Activated naive CD4-positive, alpha-beta T cell treated with anti-CD3 and anti-CD28 coated beads, Interleukin-2, amount 50 U/mL, for 16 hours (primary cell): Measurements from ENCODE around the gene RTRAF.

Experiments used
- DNase-seq: peaks from one replicate; pipeline ENCODE4 v3.0.0-alpha.2; 2020

RTRAF gene

GRCh38 chr14:51996148-51996746 lies 6.9 kb downstream of the RTRAF start:
- DNase-seq: no peak

DNA sequence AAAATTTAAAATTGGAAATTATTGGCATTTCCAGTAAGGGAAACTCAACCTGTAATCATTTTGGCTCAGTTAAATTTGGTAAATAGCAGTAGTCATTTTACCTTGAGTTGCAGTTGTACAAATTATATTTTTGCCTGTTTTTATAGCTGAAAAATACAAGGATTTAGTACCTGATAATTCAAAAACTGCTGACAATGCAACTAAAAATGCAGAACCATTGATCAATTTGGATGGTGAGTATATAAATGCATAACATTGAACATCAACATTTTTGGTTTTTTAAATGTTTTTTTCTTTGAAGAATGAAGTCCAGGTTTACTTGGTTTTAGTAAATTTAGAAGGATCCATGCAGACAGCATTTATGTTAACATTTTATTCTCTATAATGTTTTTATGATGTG lies 9.0 kb downstream of the RTRAF start:
- DNase-seq: no peak

DNA sequence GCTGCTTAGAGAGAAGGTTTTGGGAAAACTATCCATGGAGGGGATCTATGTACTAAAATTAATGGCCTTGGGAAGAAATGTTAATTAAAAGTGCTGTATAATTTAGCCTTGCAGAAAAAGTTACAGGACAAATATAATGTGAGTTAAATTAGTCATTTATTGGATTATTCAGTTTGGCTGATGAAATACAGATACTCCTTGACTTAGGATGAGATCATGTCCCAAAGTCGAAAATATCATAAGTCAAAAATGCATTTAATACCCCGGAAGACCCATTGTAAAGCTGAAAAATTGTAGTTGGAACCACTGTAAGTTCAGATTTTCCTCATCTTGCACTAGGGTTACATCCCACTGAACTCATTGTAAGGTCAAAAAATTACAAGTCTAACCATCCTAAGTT lies 9.7 kb downstream of the RTRAF start:
- DNase-seq: no peak

GRCh38 chr14:52000019-52000582 lies 10.8 kb downstream of the RTRAF start:
- no peak for DNase-seq

- no peak for DNase-seq
Measured at GRCh38 chr14:52000696-52001095, 11.3 kb downstream of the RTRAF start.

DNA sequence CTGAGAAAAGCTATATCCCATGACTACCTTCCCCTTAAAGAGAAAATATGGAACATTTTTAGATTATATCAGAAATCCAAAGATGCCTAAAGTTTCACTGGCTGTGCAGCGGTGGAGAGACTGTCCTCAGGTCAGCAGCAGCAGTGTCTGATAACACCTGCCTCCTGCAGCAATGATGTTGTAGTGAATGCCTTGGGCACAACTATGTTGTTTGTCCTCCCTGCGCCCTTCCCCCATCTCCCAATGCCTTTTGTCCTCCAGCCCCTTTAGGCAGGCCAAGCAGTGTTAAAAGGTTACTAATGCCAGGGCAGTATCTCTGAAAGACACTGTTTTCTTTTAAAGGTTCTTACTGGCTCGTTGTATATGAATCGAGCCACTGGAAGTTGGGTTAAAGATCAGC lies 13.2 kb downstream of the RTRAF start:
- DNase-seq: no peak

DNA sequence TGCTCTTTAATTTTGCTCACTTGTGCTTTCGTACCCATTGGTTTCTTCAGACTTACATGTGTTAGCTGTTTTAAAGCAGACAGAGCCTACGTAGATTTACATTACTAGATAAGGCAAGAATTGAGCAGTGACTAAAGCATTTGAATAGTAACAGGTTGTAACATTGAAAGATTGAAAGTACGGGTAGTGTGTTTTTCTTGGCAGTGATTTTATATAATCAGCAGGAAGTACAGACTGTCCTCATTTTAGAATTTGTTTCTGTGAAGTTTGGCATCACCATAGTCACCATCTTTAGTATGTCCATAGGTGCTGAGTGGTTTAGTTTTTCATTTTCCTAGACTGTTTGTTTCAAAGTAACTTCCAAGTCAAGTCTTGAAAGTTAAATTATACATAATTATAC lies 14.0 kb downstream of the RTRAF start:
- no peak for DNase-seq

- DNase-seq: no peak
Measured at GRCh38 chr14:52005625-52006024, 16.3 kb downstream of the RTRAF start.

GRCh38 chr14:52006361-52006760 lies 17.0 kb downstream of the RTRAF start:
- no peak for DNase-seq

DNA sequence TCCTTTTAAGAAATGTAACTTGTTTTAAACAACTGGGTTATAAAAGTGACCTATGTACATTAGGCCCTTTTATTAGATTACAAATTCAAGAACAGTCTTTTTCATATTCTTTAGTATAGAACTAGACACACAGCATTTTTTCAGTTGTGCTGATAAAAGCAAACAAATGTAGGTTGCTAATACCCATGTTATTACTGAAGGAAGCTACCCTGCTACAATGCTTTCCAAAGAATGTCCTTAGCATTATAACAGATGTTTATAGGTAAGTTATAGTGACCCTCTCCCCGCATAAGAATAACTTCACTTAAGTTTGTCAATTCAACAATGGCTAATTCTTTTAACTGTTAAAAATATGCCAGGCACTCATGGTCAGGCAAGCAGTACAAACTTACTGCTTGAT lies 17.9 kb downstream of the RTRAF start:
- no peak for DNase-seq

DNA sequence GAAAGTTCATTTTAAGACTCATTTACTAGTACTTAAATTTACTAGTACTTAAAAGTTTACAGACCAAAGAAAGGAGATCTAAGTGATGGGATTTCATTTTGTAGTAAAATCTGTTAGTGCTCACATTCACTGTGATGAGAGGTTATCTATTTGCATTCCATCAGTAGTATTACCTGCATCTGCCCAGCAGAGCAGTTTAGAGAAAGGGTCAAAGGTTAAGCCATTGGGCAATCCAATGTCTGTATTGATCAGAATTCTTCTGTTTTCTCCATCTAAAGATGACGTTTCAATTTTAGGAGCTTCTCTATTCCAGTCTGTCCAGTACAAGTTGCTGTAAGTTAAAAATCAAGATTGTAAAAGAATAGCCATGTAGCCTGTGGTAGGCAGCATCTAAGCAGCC lies 18.3 kb downstream of the RTRAF start:
- no peak for DNase-seq

DNA sequence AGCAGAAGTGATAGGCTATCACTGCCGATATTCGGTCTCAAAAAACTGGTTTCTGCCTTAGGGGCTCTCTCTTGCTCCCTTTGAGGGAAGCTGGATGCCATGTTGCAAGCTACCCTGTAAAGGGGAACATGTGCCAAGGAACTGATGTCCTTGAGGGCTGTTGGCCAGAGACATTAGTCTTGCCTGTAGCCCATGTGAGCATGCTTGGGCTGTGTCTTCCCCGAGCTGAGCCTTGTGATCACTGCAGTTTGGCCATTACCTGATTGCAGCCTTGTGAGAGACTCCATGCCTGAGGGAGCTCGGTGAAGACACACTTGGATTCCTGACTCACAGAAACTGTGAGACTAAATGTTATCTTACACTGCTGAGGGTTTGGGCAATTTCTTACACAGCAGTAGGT lies 18.8 kb downstream of the RTRAF start:
- DNase-seq: no peak

GRCh38 chr14:52010173-52010693 lies 20.9 kb downstream of the RTRAF start:
- DNase-seq: no peak

DNA sequence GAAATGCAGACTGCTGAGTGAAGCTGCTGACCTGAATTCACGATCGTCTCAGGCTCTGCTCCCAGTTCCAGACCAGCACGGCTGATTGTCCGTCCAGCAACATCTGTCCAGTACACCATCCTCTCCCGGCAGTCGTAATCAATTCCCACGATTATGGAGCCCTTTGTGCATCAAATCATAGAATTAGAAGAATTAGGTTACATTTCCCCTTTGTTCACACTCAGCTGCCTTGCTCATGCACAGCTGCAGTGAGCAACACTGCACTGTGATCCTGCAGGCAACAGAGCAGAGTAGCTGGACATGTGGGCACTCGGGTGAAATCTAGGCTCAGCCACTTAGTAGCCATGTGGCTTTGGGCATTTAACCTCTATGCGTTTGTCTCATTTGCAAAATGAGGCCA lies 22.2 kb downstream of the RTRAF start:
- DNase-seq: no peak

DNA sequence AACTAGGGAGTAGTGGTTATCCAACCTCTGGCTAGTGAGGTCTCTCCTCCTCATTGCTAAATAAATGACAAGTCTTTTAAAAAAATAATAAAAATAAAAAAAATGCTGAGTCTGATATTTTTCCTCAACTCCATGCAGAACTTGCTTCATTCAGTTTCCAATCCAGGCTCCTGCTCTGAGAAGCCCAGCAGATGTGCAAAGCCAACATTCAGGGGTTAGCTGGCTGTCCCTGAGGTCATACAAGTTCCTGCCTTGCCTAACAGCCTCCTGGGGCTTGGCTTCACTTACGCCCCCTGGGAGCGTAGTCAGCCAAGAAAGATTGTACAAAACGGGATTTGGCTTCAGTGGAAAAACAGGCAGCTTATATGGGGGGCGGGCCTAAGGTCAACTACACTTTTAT lies 23.3 kb downstream of the RTRAF start:
- no peak for DNase-seq

DNA sequence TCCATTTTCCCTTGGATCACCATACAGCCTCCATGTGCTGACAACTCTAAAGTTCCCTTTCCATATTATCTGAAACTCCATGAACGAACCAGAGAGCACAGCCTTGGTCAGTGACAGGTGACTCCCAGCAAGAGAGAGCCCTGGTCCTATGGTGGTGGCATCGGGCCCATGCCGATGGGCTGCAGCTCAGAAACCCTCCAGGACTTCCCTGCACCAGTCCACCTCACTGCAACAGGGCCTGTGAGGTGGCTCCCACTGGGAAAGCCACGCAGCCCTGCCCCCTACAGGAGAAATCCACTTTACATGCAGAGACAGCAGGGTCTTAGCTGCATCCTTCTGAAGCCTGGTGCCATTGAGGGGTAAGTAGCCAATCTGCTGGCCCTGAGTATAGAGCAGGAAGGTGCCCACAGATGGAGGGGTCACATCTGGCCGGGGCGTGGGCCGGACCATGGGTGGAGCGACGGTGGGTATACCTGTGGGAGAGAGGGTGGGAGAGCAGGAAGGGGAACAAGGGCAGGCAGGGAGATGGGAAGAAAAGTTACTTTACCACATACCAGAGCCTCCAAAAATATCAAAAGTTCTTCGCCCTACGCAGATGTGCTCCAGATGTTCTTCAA lies 24.7 kb downstream of the RTRAF start:
- no peak for DNase-seq

DNA sequence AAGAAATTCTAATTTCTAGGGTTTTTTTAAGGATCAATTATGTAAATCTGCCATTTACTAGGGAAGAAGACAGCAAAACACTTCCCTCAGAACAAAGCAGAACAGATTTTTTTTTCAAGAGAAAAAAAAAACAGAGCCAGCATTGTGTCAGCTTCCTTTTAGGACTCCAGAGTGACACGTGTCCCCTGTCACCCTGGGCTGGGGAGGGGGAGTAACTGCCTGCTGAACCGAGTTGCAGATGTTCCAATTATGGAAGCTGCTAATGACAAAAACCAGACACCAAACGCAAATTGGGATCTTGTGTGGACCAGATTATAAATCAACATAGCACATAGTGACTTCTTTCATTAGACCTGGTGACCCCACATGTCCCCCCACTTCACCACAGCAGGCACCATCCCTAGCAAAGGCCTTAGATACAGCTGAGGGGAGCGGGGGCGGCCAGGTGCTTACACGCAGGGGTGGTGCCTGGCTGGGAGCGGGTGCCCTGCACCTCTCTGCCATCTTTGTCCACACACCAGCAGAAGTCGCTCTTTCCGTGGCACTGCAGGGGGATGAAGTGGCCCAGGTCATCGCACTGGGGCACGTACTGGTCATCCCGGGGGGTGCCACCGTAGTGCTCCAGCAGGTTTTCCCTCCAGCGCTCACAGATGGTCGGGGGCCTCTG lies 25.4 kb downstream of the RTRAF start:
- DNase-seq: no peak

DNA sequence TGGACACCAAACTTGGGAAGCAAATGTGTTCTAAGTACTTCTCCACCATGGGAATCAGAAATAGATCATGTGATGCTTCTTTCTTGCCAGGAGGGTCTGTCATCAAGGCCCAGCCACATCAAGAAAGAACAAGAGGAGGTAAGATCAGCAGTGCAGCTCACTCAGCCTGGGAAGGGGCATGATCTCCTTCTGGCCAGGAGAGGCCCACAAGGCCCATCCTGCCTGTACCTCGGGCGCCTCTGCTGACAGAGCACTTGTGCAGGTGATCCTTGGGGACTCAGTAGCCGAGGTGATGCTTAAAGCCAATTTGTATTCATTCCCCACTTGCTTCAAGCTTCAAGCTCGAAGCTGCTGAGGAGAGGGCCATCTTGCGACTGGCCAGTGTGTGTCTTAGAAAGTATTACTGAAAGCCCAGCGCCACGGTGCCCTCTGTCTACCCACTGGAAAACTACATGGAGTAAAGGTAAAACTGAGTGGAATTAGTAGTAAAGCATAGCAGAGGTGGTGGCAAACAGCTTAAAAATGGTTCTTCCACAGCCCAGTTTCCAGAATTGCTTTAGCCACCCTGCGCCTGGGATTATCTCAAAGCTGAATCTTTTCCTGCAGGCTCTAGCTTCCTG lies 26.2 kb downstream of the RTRAF start:
- no peak for DNase-seq

GRCh38 chr14:52018252-52018651 lies 28.9 kb downstream of the RTRAF start:
- no peak for DNase-seq

DNA sequence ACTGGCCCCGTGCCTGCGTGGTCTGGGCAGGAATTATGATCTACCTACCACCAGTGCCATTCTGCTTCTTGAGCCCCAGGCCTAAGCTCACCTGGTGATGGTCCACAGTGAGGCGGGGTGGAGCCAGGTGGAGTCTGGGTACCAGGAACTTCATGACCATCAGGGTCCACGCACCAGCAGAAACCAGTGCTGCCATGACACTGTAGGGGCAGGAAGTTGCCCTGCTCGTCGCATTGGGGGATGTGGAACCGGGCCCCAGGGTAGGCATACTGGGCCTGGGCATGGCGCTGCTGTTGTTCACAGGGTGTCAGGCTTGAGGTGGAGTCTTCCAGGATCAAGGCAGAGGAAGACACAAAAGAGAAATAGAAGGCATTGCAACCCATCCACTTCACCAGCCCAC lies 29.6 kb downstream of the RTRAF start:
- DNase-seq: no peak

DNA sequence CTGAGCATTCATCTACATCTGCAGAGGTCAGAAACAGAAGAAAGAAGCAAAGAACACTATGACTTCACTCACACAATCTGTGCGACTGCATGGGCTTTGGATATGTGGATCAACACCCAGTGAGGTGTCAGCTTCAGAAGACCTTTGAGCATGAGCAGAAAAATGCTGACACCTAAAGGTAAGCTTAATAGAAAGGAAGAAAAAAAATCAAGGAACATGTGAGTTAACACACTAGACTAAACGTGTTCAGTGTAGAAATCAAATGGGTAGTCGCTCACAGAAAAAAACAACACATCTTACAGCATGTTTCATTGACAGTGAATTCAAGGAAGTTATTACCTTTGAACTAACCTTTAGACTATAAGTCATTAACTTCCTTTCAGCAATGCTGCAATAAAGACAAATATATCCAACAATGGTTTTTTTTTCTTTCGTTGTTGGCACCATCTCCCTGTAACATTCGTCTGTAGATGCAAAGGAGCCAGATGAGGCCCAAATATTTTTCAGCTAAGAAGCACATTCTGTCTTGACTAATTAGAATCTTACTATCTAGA lies 30.9 kb downstream of the RTRAF start:
- DNase-seq: no peak

- no peak for DNase-seq
Measured at GRCh38 chr14:52020866-52021717, 31.7 kb downstream of the RTRAF start.
